OCI-LY7 (cell line): Measurements from ENCODE around the gene NR3C1. TPM values are rescaled to one million over a fixed set of nuclear protein-coding genes. Genes with fewer than 3 reads are reported as not detected.

ENCODE experiments used
- BruUV-seq: library from RNA; stranded (reverse); fragments of 400-500 nt; replicated peaks from 2 replicates; lab custom pipeline; 2021; lab: Mats Ljungman, UMichigan
- CTCF ChIA-PET: fragments of 300-600 bp; sonication (Branson Sonifier 250); formaldehyde crosslinking; loops from one replicate; lab custom pipeline; 2022; ENCODE audit warnings: antibody characterized with exemption; ENCODE audit not compliant: unreplicated experiment; lab: Charles Lee
- POLR2A ChIA-PET: fragments of 300-600 bp; sonication (Branson Sonifier 250); formaldehyde crosslinking; loops from one replicate; lab custom pipeline; 2022; ENCODE audit warnings: antibody characterized with exemption; lab: Charles Lee
- DNase-seq: peaks from one replicate; pipeline ENCODE4 v3.0.0-alpha.2; 2015; ENCODE audit warnings: low spot score
- H2AFZ ChIP-seq: fragments of 200-600 bp; sonication (generic), shearing (Covaris generic); 2 replicates; pipeline ENCODE4 v1.6.1; 2014; ENCODE audit warnings: mild to moderate bottlenecking, antibody characterized with exemption, low read length, moderate library complexity
- H3K27ac ChIP-seq: fragments of 200-600 bp; sonication (generic); 2 replicates; pipeline ENCODE4 v1.5.1; 2014; ENCODE audit warnings: mixed run types, low read depth, mild to moderate bottlenecking, moderate library complexity, low read length, inconsistent platforms; ENCODE audit not compliant: poor library complexity, severe bottlenecking
- H3K36me3 ChIP-seq: fragments of 200-600 bp; sonication (generic); 2 replicates; pipeline ENCODE4 v1.6.1; 2014; ENCODE audit warnings: mild to moderate bottlenecking, antibody characterized with exemption, low read length, moderate library complexity, mixed read lengths; ENCODE audit not compliant: insufficient read depth
- H3K4me1 ChIP-seq: fragments of 200-600 bp; sonication (generic); 2 replicates; pipeline ENCODE4 v1.5.1; 2014; ENCODE audit warnings: mild to moderate bottlenecking, low read length; ENCODE audit not compliant: insufficient read depth, poor library complexity, severe bottlenecking
- H3K4me2 ChIP-seq: fragments of 200-600 bp; sonication (generic); 2 replicates; pipeline ENCODE4 v1.6.1; 2014; ENCODE audit warnings: mild to moderate bottlenecking, low read length
- H3K4me3 ChIP-seq: fragments of 200-600 bp; sonication (generic); 2 replicates; pipeline ENCODE4 v1.5.1; 2014; ENCODE audit warnings: mild to moderate bottlenecking, low read depth, low read length; ENCODE audit not compliant: poor library complexity, severe bottlenecking
- H3K79me2 ChIP-seq: fragments of 200-600 bp; sonication (generic); 2 replicates; pipeline ENCODE4 v1.6.1; 2016; ENCODE audit warnings: low read depth, mild to moderate bottlenecking, low read length, moderate library complexity, mixed read lengths; ENCODE audit not compliant: insufficient read depth
- H3K9me2 ChIP-seq: fragments of 200-600 bp; sonication (generic); 2 replicates; pipeline ENCODE4 v1.6.1; 2016; ENCODE audit warnings: mild to moderate bottlenecking, low read length, mixed read lengths; ENCODE audit not compliant: insufficient read depth
- H3K9me3 ChIP-seq: fragments of 200-600 bp; sonication (generic); 2 replicates; pipeline ENCODE4 v1.6.1; 2014; ENCODE audit warnings: mild to moderate bottlenecking, mixed run types, low read length, mixed read lengths
- H4K20me1 ChIP-seq: fragments of 200-600 bp; sonication (generic); 2 replicates; pipeline ENCODE4 v1.6.1; 2014; ENCODE audit warnings: mild to moderate bottlenecking, antibody characterized with exemption, low read length, moderate library complexity, mixed read lengths; ENCODE audit not compliant: insufficient read depth
- EZH2phosphoT487 ChIP-seq: fragments of 200-600 bp; sonication (generic); IDR thresholded peaks from 2 replicates; pipeline ENCODE4 v1.6.1; 2018; ENCODE audit warnings: low read depth, borderline replicate concordance, mild to moderate bottlenecking, mixed run types, antibody characterized with exemption, low read length, moderate library complexity, mixed read lengths
- intact Hi-C: fragments of 100-400 bp; cut with micrococcal nuclease; formaldehyde crosslinking; loops from one replicate; pipeline ENCODE4 v1.10.0; 2022; ENCODE audit not compliant: unreplicated experiment
- total RNA-seq, 2 experiments: library from RNA; depleted of rRNA in 1 of 2; stranded (reverse); fragments of >200 nt in 1 of 2; shearing (Covaris generic) in 1 of 2; gene quantifications; 2 replicates each; pipeline ENCODE4 v1.2.3, GENCODE V29; 2014 to 2022
- TF ChIP-seq, protein P1 (sequence below): fragments of 200-600 bp; sonication (generic); conservative IDR thresholded peaks from 2 replicates; pipeline ENCODE4 v1.5.1; 2014; ENCODE audit warnings: mild to moderate bottlenecking, antibody characterized with exemption, low read length, moderate library complexity, mixed read lengths

NR3C1 gene
- total RNA-seq, 2 experiments from 2014 or later = 45.6 to 106 TPM

- no peaks in the 10 kb centered on the region for H3K9me3 ChIP-seq
- H3K36me3 ChIP-seq = peaks cover 28% of the 10 kb centered on the region
- H3K27ac ChIP-seq = no peak overlapping the region
- BruUV-seq = no TSS peak
- CTCF ChIA-PET = no interaction called here
- intact Hi-C loops = no loop called here
- no peak overlapping the region for H3K4me3 ChIP-seq
- no peaks in the 10 kb centered on the region for H3K9me2 ChIP-seq
- peaks cover 74% of the 10 kb centered on the region for H3K79me2 ChIP-seq
- no peak for DNase-seq
- H3K4me1 ChIP-seq = peaks cover 18% of the 10 kb centered on the region
- H4K20me1 ChIP-seq = no peaks in the 10 kb centered on the region
- TF ChIP-seq, protein P1, sequence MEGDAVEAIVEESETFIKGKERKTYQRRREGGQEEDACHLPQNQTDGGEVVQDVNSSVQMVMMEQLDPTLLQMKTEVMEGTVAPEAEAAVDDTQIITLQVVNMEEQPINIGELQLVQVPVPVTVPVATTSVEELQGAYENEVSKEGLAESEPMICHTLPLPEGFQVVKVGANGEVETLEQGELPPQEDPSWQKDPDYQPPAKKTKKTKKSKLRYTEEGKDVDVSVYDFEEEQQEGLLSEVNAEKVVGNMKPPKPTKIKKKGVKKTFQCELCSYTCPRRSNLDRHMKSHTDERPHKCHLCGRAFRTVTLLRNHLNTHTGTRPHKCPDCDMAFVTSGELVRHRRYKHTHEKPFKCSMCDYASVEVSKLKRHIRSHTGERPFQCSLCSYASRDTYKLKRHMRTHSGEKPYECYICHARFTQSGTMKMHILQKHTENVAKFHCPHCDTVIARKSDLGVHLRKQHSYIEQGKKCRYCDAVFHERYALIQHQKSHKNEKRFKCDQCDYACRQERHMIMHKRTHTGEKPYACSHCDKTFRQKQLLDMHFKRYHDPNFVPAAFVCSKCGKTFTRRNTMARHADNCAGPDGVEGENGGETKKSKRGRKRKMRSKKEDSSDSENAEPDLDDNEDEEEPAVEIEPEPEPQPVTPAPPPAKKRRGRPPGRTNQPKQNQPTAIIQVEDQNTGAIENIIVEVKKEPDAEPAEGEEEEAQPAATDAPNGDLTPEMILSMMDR = no peak
- no peak for TF ChIP-seq EZH2phosphoT487
- no peak overlapping the region for H3K4me2 ChIP-seq
- POLR2A ChIA-PET = interaction anchor here (0.6 to 1.2 kb wide), 2 partner anchors 87 to 224 kb away, joined by 4 to 5 read pairs; partner anchors contain the start of gene NR3C1
- no peak overlapping the region for H2AFZ ChIP-seq
Measured at GRCh38 chr5:143316337-143316736, 87.1 kb downstream of the NR3C1 start.

- intact Hi-C loops = no loop called here
- TF ChIP-seq EZH2phosphoT487 = no peak
- TF ChIP-seq, protein P1 = no peak
- ChIA-PET CTCF (no interaction called here), POLR2A (interaction anchor here (0.6 kb wide), 1 partner anchor 224 kb away, joined by 4 read pairs; no protein-coding TSS in a partner anchor)
- Histone ChIP-seq H3K4me2 (no peak overlapping the region), H4K20me1 (no peaks in the 10 kb centered on the region), H3K36me3 (peaks cover 32% of the 10 kb centered on the region), H3K4me1 (peaks cover 18% of the 10 kb centered on the region), H3K79me2 (peaks cover 70% of the 10 kb centered on the region), H3K27ac (no peak overlapping the region), H3K9me3 (no peaks in the 10 kb centered on the region), H3K4me3 (no peak overlapping the region), H2AFZ (no peak overlapping the region), H3K9me2 (no peaks in the 10 kb centered on the region)
- no TSS peak for BruUV-seq
- no peak for DNase-seq
Measured at GRCh38 chr5:143315929-143316328, 87.6 kb downstream of the NR3C1 start.

DNA sequence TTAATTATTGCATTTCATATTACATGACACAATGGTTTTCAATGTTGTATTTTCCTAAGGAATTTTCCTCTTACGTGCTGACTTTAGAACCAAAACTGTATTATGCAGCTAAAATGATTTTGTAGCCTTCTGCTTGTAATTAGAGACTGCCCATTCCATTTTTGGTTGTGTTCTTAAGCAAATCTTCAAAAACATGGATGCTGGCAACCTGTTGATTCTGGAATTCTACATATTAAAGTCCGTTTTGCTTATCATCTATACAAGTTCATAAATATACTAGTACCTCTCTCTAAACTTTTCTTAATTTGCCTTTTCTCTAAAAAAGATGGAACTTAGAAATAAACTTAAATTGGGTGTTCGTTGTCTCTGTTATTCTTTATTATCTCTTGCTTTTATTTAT lies 88.3 kb downstream of the NR3C1 start:
- DNase-seq = no peak
- ChIA-PET POLR2A (no interaction called here), CTCF (no interaction called here)
- intact Hi-C loops = no loop called here
- Histone ChIP-seq H2AFZ (no peak overlapping the region), H3K27ac (no peak overlapping the region), H4K20me1 (no peaks in the 10 kb centered on the region), H3K9me3 (no peaks in the 10 kb centered on the region), H3K36me3 (peaks cover 40% of the 10 kb centered on the region), H3K4me1 (peaks cover 18% of the 10 kb centered on the region), H3K4me2 (no peak overlapping the region), H3K4me3 (no peak overlapping the region), H3K9me2 (no peaks in the 10 kb centered on the region), H3K79me2 (peaks cover 63% of the 10 kb centered on the region)
- no TSS peak for BruUV-seq
- TF ChIP-seq, protein P1 = no peak
- no peak for TF ChIP-seq EZH2phosphoT487
